H1 (cell line): ENCODE measurements around the gene NOC4L.

ENCODE experiments used
- FOSL1 ChIP-seq: IDR thresholded peaks from 2 replicates; pipeline ENCODE4 v1.6.1; 2011; ENCODE audit warnings: mild to moderate bottlenecking, low read depth, low read length, moderate library complexity; ENCODE audit not compliant: insufficient read depth
- NRF1 ChIP-seq: IDR thresholded peaks from 2 replicates; pipeline ENCODE4 v1.6.1; 2011; ENCODE audit warnings: mild to moderate bottlenecking, low read depth, low read length, improper control_type of control experiment
- ZNF274 ChIP-seq: IDR thresholded peaks from 2 replicates; pipeline ENCODE4 v1.7.0; 2012; ENCODE audit warnings: low read length, borderline replicate concordance; ENCODE audit errors: extremely low read depth
- TF ChIP-seq, protein P1 (sequence below): IDR thresholded peaks from 2 replicates; pipeline ENCODE4 v1.6.1; 2012; ENCODE audit warnings: inconsistent platforms

DNA sequence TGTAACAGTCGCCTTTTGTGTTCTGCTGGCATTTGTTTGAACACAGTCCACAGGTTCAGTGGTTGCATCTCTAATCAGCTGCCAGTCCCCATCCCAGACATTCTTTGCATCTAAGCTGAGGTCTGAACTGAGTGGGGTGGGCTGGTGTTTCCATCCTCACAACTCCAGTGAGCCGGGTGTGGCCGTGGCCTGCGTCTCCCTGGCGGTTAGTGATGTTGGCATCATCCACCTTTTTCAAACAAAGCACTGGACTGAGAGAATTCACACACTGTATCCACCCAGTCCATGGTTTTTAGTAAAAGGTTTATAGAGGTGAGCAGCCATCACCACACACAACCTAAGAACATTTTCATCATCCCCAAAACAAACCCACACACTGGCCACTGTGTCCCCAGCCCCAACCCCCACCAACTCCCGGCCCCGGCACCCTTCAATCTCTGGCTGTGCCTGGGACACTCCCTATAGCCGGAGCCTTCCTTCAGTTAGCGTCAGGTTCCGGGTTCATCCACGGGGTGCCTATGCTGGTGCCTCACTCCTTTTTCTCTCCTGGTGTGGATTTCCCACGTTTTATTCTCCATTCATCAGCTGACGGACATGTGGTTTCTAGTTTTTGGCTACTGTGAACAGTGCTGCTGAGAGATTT is 6.7 kb upstream of the NOC4L start:
- TF ChIP-seq FOSL1 (no peak), NRF1 (no peak), ZNF274 (no peak)
- TF ChIP-seq, protein P1, sequence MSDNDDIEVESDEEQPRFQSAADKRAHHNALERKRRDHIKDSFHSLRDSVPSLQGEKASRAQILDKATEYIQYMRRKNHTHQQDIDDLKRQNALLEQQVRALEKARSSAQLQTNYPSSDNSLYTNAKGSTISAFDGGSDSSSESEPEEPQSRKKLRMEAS = no peak
